ENCODE results near the gene SELP.

DNA sequence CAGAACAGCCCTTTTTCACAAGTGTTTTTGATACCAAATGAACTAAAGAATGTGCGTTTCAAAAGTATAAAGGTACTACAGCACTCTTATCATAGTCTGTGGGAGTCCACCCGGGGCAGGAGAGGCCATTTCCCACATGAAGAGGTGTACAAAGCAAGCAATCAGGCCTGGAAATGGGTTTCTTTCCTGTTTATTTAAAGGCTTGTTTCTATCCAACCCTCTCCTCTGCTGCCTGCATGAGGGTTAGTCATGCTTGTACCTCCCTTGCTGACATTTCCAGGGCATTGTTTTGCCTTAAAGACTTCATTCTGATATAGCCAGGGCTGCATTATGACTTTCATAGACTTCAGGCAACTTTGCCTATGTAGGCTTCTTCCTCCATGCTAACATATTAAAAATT, 11.6 kb downstream of the SELP start:
- TF ChIP-seq, protein P1, sequence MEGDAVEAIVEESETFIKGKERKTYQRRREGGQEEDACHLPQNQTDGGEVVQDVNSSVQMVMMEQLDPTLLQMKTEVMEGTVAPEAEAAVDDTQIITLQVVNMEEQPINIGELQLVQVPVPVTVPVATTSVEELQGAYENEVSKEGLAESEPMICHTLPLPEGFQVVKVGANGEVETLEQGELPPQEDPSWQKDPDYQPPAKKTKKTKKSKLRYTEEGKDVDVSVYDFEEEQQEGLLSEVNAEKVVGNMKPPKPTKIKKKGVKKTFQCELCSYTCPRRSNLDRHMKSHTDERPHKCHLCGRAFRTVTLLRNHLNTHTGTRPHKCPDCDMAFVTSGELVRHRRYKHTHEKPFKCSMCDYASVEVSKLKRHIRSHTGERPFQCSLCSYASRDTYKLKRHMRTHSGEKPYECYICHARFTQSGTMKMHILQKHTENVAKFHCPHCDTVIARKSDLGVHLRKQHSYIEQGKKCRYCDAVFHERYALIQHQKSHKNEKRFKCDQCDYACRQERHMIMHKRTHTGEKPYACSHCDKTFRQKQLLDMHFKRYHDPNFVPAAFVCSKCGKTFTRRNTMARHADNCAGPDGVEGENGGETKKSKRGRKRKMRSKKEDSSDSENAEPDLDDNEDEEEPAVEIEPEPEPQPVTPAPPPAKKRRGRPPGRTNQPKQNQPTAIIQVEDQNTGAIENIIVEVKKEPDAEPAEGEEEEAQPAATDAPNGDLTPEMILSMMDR (optimal IDR thresholded peaks at IDR 0.05 in 1 of 3, IDR thresholded peaks at IDR 0.05 in 1 of 3, conservative IDR thresholded peaks at IDR 0.05 in 1 of 3; ENCODE audit: extremely low read depth in 1 of 3, insufficient read depth in 2 of 3, low read length in 3 of 3), result no peak
- no peak for TF ChIP-seq EZH2 (IDR thresholded peaks at IDR 0.05; ENCODE audit: low read length)
